ENCODE results near the gene KLRC3. TPM values are rescaled to one million over a fixed set of nuclear protein-coding genes. Genes with fewer than 3 reads are reported as not detected.
A peak's percentile ranks its signal among the peaks of the same experiment; 100 is the strongest.

The KLRC3 gene
- total and polyA plus RNA-seq, 10 of the 15 experiments (the other 5 are each of a cell fraction or from before 2014, with no cell fraction given) = 0.09 to 0.22 (median 0.09) TPM; not detected in 7

- TF ChIP-seq NR2F1 (conservative IDR thresholded peaks at IDR 0.05) (no peak), USF1 (IDR thresholded peaks at IDR 0.05; ENCODE audit: borderline replicate concordance, extremely low read length, insufficient read depth, low read depth, low read length) (no peak), EP300 (IDR thresholded peaks at IDR 0.05; ENCODE audit: borderline replicate concordance in 1 of 2, control insufficient read depth in 1 of 2, low read depth in 2 of 2, low read length in 2 of 2) (no peak), NBN (IDR thresholded peaks at IDR 0.05) (no peak)
Measured at GRCh38 chr12:10374624-10375018, 45.8 kb downstream of the KLRC3 start (continued).

- Histone ChIP-seq H3K27me3 (replicated peaks in 1 of 2; ENCODE audit: control insufficient read depth in 2 of 2, insufficient read depth in 2 of 2, low read length in 1 of 2) (no peaks in the 10 kb centered on the region), H3K27ac (ENCODE audit: control insufficient read depth, insufficient read depth) (no peak overlapping the region), H2AFZ (ENCODE audit: control insufficient read depth, low read depth, low read length) (no peak overlapping the region), H3K79me2 (ENCODE audit: control insufficient read depth, insufficient read depth, low read length) (no peaks in the 10 kb centered on the region), H3K9ac (ENCODE audit: control insufficient read depth, insufficient read depth, low read length) (no peak overlapping the region), H3K4me2 (ENCODE audit: control insufficient read depth, insufficient read depth) (no peak overlapping the region), H4K20me1 (ENCODE audit: control insufficient read depth, insufficient read depth) (no peaks in the 10 kb centered on the region), H3K4me3 (no peak overlapping the region), H3K4me1 (ENCODE audit: control insufficient read depth, insufficient read depth, low read length) (no peaks in the 10 kb centered on the region), H3K36me3 (ENCODE audit: control insufficient read depth in 2 of 2, insufficient read depth in 2 of 2, low read length in 1 of 2) (no peaks in the 10 kb centered on the region; a peak in 1 of 4 replicates), H3K9me3 (replicated peaks; ENCODE audit: control insufficient read depth, insufficient read depth, low read length) (peaks cover 6% of the 10 kb centered on the region; the same call in 2 of the 3 replicates)
- ChIA-PET RAD21 (ENCODE audit: unreplicated experiment) (no interaction called here), POLR2A (no interaction called here), CTCF (no interaction called here), SMC1A (ENCODE audit: uncharacterized antibody, unreplicated experiment) (no interaction called here)
- in situ Hi-C loops (cut with MboI) = no loop called here
- intact Hi-C loops (cut with micrococcal nuclease; ENCODE audit: unreplicated experiment) = no loop called here
- WGBS (ENCODE audit: insufficient coverage, insufficient replicate concordance, low lambda C conversion rate, missing lambda C conversion rate) = 0% methylated on average over 1 of the region's 1 CpG
- no TSS peak for BruUV-seq (replicated peaks)
- ATAC-seq = peak; percentile 76
- DNase-seq (ENCODE audit: low read depth, low spot score) = no peak
- no peak for FAIRE-seq
- TF ChIP-seq SREBF2 (IDR thresholded peaks at IDR 0.05; ENCODE audit: low read length) (no peak), IRF4 (IDR thresholded peaks at IDR 0.05; ENCODE audit: low read depth, low read length) (no peak), IRF5 (IDR thresholded peaks at IDR 0.05; ENCODE audit: borderline replicate concordance) (no peak), GABPA (IDR thresholded peaks at IDR 0.05; ENCODE audit: low read depth) (no peak), SPI1 (IDR thresholded peaks at IDR 0.05; ENCODE audit: borderline replicate concordance, insufficient read depth, low read depth, low read length) (no peak), BHLHE40 (IDR thresholded peaks at IDR 0.05; ENCODE audit: borderline replicate concordance in 1 of 2, low read depth in 2 of 2, low read length in 1 of 2) (no peak), FOXK2 (IDR thresholded peaks at IDR 0.05) (no peak), RCOR1 (conservative IDR thresholded peaks at IDR 0.05; ENCODE audit: low read depth, low read length) (no peak), CUX1 (IDR thresholded peaks at IDR 0.05; ENCODE audit: insufficient replicate concordance, low read depth, low read length) (no peak), KAT2A (conservative IDR thresholded peaks at IDR 0.05; ENCODE audit: control insufficient read depth, low read depth, low read length) (no peak), POLR2A (IDR thresholded peaks at IDR 0.05; ENCODE audit: low read depth, low read length) (no peak), ATF3 (IDR thresholded peaks at IDR 0.05; ENCODE audit: borderline replicate concordance, extremely low read depth, low read depth, low read length) (no peak), SIN3A (IDR thresholded peaks at IDR 0.05; ENCODE audit: low read depth, low read length) (no peak)
Measured at GRCh38 chr12:10372559-10372958, 47.8 kb downstream of the KLRC3 start.
